Activated naive CD8-positive, alpha-beta T cell treated with anti-CD3 and anti-CD28 coated beads, Interleukin-2, amount 10 ng/mL, durations not matched to agents 7 days and 5 days (primary cell): Measurements from ENCODE around the gene SMC6. TPM values are rescaled to one million over a fixed set of nuclear protein-coding genes. Genes with fewer than 3 reads are reported as not detected.

Source experiments
- ATAC-seq: fragments of 150-1000 bp; cut with Tn5 transposase; one replicate; pipeline ENCODE4 v1.10.0; 2021; ENCODE audit warnings: low read depth, moderate library complexity
- POLR2A ChIA-PET: fragments of 350-600 bp; sonication (Branson Sonifier 250); formaldehyde crosslinking; loops from one replicate; lab custom pipeline; 2021; ENCODE audit warnings: antibody characterized with exemption; lab: Charles Lee
- DNase-seq: peaks from one replicate; pipeline ENCODE4 v3.0.0; 2021
- H3K27ac Mint-ChIP-seq: one replicate; pipeline ENCODE4 v1.8.0; 2022; ENCODE audit warnings: mild to moderate bottlenecking, mixed read lengths
- H3K27me3 Mint-ChIP-seq: one replicate; pipeline ENCODE4 v1.8.0; 2022; ENCODE audit warnings: mild to moderate bottlenecking, moderate library complexity, mixed read lengths
- H3K36me3 Mint-ChIP-seq: one replicate; pipeline ENCODE4 v1.8.0; 2021; ENCODE audit warnings: mild to moderate bottlenecking, mixed read lengths
- H3K4me1 Mint-ChIP-seq: one replicate; pipeline ENCODE4 v1.8.0; 2021; ENCODE audit warnings: mixed read lengths
- H3K4me3 Mint-ChIP-seq: one replicate; pipeline ENCODE4 v1.8.0; 2022; ENCODE audit warnings: mild to moderate bottlenecking, moderate library complexity, mixed read lengths
- H3K9me3 Mint-ChIP-seq: one replicate; pipeline ENCODE4 v1.8.0; 2021; ENCODE audit warnings: mixed read lengths
- total RNA-seq, 2 experiments: library from RNA; stranded (reverse); gene quantifications; one replicate each; pipeline ENCODE4 v1.2.3, GENCODE V29; 2021

Gene SMC6
- total RNA-seq, 2 experiments from 2014 or later = 25.1 to 27.9 TPM

- Mint-ChIP-seq H3K27me3 (peaks cover 10% of the 10 kb centered on the region), H3K4me3 (no peak overlapping the region), H3K4me1 (peaks cover 5% of the 10 kb centered on the region), H3K36me3 (no peaks in the 10 kb centered on the region), H3K9me3 (no peaks in the 10 kb centered on the region), H3K27ac (no peak overlapping the region)
- DNase-seq (no peak), ATAC-seq (no peak)
- POLR2A ChIA-PET = no interaction called here
These were observed 126.2 kb downstream of the SMC6 start for GRCh38 chr2:17627434-17627833.

- Mint-ChIP-seq H3K36me3 (no peaks in the 10 kb centered on the region), H3K27ac (no peak overlapping the region), H3K9me3 (no peaks in the 10 kb centered on the region), H3K27me3 (peaks cover 14% of the 10 kb centered on the region), H3K4me3 (no peak overlapping the region), H3K4me1 (peaks cover 5% of the 10 kb centered on the region)
- DNase-seq = no peak
- POLR2A ChIA-PET = no interaction called here
- no peak for ATAC-seq
These were observed 126.6 kb downstream of the SMC6 start for GRCh38 chr2:17626986-17627385.

- POLR2A ChIA-PET = no interaction called here
- Mint-ChIP-seq H3K27me3 (peaks cover 15% of the 10 kb centered on the region), H3K36me3 (no peaks in the 10 kb centered on the region), H3K9me3 (no peaks in the 10 kb centered on the region), H3K4me3 (no peak overlapping the region), H3K27ac (no peak overlapping the region), H3K4me1 (peaks cover 5% of the 10 kb centered on the region)
- ATAC-seq = no peak
- DNase-seq = no peak
These were observed 128.2 kb downstream of the SMC6 start for GRCh38 chr2:17625446-17625845.

- no peaks in the 10 kb centered on the region for H3K4me1 Mint-ChIP-seq
- H3K4me3 Mint-ChIP-seq = no peak overlapping the region
- peaks cover 10% of the 10 kb centered on the region for H3K27me3 Mint-ChIP-seq
- ATAC-seq (no peak), DNase-seq (no peak)
- H3K9me3 Mint-ChIP-seq = no peaks in the 10 kb centered on the region
- H3K27ac Mint-ChIP-seq = no peak overlapping the region
- POLR2A ChIA-PET = no interaction called here
- no peaks in the 10 kb centered on the region for H3K36me3 Mint-ChIP-seq
These were observed 131.8 kb downstream of the SMC6 start for GRCh38 chr2:17621781-17622180.

- no peaks in the 10 kb centered on the region for H3K9me3 Mint-ChIP-seq
- POLR2A ChIA-PET = no interaction called here
- ATAC-seq (no peak), DNase-seq (no peak)
- no peaks in the 10 kb centered on the region for H3K36me3 Mint-ChIP-seq
- peaks cover 10% of the 10 kb centered on the region for H3K27me3 Mint-ChIP-seq
- H3K4me1 Mint-ChIP-seq = no peaks in the 10 kb centered on the region
- H3K4me3 Mint-ChIP-seq = no peak overlapping the region
- no peak overlapping the region for H3K27ac Mint-ChIP-seq
These were observed 132.8 kb downstream of the SMC6 start for GRCh38 chr2:17620841-17621240.

GRCh38 chr2:17620280-17620679, 133.3 kb downstream of the SMC6 start:
- POLR2A ChIA-PET = no interaction called here
- Mint-ChIP-seq H3K36me3 (no peaks in the 10 kb centered on the region), H3K4me1 (peaks cover 3% of the 10 kb centered on the region), H3K4me3 (no peak overlapping the region), H3K9me3 (no peaks in the 10 kb centered on the region), H3K27ac (no peak overlapping the region), H3K27me3 (peaks cover 8% of the 10 kb centered on the region)
- no peak for ATAC-seq
- DNase-seq = no peak

- ATAC-seq (no peak), DNase-seq (no peak)
- Mint-ChIP-seq H3K27me3 (peaks cover 9% of the 10 kb centered on the region), H3K9me3 (no peaks in the 10 kb centered on the region), H3K27ac (no peak overlapping the region), H3K4me3 (no peak overlapping the region), H3K36me3 (no peaks in the 10 kb centered on the region), H3K4me1 (peaks cover 3% of the 10 kb centered on the region)
- POLR2A ChIA-PET = no interaction called here
These were observed 135.7 kb downstream of the SMC6 start for GRCh38 chr2:17617955-17618354.

GRCh38 chr2:17617516-17617915, 136.1 kb downstream of the SMC6 start:
- POLR2A ChIA-PET = no interaction called here
- Mint-ChIP-seq H3K4me1 (peaks cover 3% of the 10 kb centered on the region), H3K36me3 (no peaks in the 10 kb centered on the region), H3K9me3 (no peaks in the 10 kb centered on the region), H3K4me3 (no peak overlapping the region), H3K27me3 (peaks cover 11% of the 10 kb centered on the region), H3K27ac (no peak overlapping the region)
- no peak for DNase-seq
- no peak for ATAC-seq

GRCh38 chr2:17616405-17616804, 137.2 kb downstream of the SMC6 start:
- no peak for ATAC-seq
- POLR2A ChIA-PET = no interaction called here
- H3K9me3 Mint-ChIP-seq = no peaks in the 10 kb centered on the region
- no peak for DNase-seq
- H3K4me1 Mint-ChIP-seq = peaks cover 3% of the 10 kb centered on the region
- no peaks in the 10 kb centered on the region for H3K36me3 Mint-ChIP-seq
- no peak overlapping the region for H3K27ac Mint-ChIP-seq
- no peak overlapping the region for H3K4me3 Mint-ChIP-seq
- peaks cover 5% of the 10 kb centered on the region for H3K27me3 Mint-ChIP-seq

GRCh38 chr2:17615728-17616351, 137.8 kb downstream of the SMC6 start:
- H3K27ac Mint-ChIP-seq = no peak overlapping the region
- ATAC-seq = no peak
- H3K9me3 Mint-ChIP-seq = no peaks in the 10 kb centered on the region
- H3K4me3 Mint-ChIP-seq = no peak overlapping the region
- H3K27me3 Mint-ChIP-seq = peaks cover 5% of the 10 kb centered on the region
- POLR2A ChIA-PET = no interaction called here
- DNase-seq = no peak
- H3K4me1 Mint-ChIP-seq = peaks cover 3% of the 10 kb centered on the region
- no peaks in the 10 kb centered on the region for H3K36me3 Mint-ChIP-seq

- ATAC-seq = no peak
- no peaks in the 10 kb centered on the region for H3K9me3 Mint-ChIP-seq
These were observed 138.5 kb downstream of the SMC6 start for GRCh38 chr2:17615147-17615546.

GRCh38 chr2:17614174-17614930, 139.3 kb downstream of the SMC6 start:
- Mint-ChIP-seq H3K4me3 (no peak overlapping the region), H3K36me3 (no peaks in the 10 kb centered on the region), H3K9me3 (no peaks in the 10 kb centered on the region), H3K27ac (no peak overlapping the region), H3K27me3 (peaks cover 12% of the 10 kb centered on the region), H3K4me1 (peaks cover 3% of the 10 kb centered on the region)
- ATAC-seq (no peak), DNase-seq (no peak)
- POLR2A ChIA-PET = no interaction called here

More at GRCh38 chr2:17615147-17615546, 138.5 kb downstream of the SMC6 start:
- DNase-seq = no peak
- Mint-ChIP-seq H3K36me3 (no peaks in the 10 kb centered on the region), H3K4me3 (no peak overlapping the region), H3K27me3 (peaks cover 8% of the 10 kb centered on the region), H3K27ac (no peak overlapping the region), H3K4me1 (peaks cover 3% of the 10 kb centered on the region)
- POLR2A ChIA-PET = no interaction called here
